Stimulated activated CD8-positive, alpha-beta memory T cell treated with anti-CD3 and anti-CD28 coated beads, Interleukin-15, amount 100 ng/mL, for 24 hours (primary cell): ENCODE measurements around the gene SHE.

Experiments used
- DNase-seq: peaks from one replicate; pipeline ENCODE4 v3.0.0-alpha.2; 2020; ENCODE audit warnings: low read depth

Gene SHE

DNA sequence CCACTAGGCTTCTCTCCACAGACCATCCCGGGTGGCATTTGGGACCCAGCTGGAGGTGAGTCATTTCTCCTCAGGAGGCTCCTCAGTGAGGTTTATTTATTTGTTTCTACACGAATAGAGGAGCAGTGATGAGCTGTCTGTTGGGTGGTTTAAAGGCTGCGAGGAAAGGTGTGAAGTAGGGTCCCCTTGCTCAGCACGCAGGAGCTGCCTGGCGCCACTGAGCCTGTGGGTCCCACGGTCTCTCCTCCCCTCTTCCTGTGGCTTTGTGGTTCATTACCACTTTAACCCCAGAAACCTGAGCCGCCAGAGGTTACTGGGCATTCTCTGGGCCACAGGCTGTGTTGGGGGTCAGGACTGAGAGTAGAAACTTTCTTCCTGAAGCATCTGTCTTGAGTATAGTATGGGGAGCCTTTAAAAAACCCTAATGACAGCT, 57.2 kb downstream of the SHE start:
- no peak for DNase-seq

DNA sequence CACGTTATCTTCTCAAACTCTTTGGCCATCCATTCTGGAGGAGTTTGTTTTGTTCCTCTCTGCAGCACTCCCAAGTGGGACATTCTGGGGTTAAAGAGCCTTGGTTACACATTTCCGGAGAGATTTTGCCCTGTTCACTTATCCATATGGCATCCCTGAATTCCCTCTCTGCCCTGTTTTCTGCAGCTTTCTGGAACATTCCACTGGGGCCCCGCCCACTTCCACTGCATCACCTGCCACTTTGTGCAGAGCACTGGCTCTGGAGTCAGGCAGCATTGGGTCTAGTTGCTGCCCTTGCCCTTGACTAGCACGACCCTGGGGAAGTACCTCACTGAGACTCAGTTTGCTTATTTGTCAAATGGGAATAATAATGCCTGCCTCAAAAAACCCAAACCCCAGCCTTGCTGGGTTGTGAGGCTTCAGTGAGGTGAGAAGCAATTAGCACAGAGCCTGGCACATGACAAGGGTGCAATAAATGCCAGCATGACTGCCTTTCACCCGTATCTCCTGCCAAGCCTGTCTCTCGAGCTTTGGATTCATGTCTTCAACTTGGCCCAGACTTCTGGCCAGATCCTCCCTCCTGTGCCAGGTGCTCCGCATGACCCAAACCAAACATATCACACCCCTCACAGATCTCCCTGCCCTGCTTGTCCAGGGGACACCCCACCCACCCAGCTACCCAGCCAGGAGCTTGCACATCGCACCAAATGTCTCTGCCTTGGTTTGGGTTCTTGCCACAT, 58.8 kb downstream of the SHE start:
- DNase-seq = no peak

DNA sequence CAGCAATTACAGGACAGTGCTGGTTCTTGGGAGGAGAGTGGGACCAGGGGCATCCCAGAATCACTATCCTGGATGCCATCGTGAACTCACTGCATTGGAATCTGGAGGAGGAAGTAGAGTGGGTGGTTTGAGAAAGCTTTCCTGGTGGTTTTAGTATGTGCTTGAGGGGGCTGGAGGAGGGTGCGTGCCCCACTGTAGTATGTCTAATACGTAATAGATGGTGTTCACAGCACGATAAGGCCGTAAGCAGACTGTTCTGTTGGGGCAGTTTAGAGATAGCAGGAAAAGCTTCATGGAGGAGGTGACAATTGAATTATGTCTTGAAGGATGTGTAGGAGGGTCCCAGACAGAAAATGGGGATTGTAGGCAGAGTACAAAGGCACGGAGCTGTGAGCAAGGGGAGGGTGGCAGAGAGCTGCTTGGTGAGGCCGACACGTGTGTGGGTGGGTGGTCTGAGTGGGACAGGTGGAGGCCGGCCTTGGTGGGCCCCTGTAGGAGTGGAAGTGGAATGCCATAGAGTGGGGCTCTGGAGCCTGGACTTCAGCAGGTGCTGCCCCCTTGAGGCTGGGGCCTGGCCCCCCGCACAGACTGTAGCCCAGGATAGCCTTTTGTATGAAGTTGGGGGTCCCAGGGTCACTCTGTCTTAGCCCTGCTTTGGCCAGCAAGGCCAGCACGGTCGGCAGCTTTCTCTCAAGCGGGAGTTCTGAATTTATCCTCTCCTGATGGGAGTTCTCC, 60.0 kb downstream of the SHE start:
- DNase-seq = no peak

DNA sequence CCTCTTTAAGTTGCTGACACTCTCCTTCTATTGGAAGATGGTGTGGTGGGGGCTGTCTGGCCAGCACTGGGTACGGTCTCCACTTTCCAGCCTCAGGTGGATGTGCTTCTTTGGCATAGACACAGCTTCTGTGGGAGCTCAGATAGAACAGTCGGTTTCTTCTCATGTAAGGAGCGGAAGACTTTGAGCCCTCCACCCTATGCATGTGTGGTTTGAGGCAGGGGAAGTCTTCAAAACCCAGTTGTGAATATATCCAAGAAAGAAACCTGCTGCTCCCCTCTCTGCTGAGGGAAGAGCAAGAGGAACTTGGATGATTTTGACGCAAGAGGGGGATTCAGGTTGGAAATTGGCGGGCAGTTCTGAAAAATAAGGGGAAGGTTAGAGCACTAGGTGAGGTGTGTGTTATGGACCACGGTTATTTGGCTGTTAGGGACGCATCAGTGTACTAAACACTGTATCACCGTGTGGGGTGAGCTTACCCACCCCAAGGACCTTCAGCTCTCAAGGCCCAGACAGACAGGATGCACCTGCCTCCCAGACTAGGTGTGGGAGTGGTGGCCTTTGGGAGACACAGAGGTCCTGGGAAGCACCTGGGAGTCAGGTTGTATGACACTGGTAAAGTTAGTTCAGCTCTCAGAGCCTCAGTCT, 60.8 kb downstream of the SHE start:
- no peak for DNase-seq

DNA sequence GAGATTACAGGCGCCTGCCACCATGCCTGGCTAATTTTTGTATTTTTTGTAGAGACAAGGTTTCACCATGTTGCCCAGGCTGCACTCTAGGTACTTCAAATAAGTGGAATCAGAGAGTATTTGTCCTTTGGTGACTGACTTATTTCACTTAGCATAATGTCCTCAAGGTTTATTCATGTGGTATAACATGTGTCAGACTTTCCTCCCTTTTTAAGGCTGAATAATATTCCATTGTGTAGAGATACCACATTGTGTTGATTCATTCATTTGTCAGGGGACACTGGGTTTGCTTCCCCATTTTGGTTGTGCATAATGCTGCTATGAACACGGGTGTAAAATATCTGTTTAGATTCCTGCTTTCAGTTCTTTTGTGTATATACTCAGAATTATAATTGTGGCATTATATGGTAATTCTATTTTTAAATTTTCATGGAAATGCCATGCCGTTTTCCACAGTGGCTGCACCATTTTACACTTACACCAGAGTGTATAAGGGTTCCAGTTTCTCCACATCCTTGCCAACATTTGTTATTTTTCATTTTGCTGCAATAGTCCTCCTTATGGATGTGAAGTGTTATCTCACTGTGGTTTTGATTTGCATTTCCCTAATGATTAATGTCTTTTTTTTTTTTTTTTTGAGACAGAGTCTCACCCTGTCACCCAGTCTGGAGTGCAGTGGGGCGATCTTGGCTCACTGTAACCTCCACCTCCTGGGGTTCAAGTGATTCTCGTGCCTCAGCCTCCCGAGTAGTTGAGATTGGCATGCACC, 62.0 kb downstream of the SHE start:
- DNase-seq = no peak

DNA sequence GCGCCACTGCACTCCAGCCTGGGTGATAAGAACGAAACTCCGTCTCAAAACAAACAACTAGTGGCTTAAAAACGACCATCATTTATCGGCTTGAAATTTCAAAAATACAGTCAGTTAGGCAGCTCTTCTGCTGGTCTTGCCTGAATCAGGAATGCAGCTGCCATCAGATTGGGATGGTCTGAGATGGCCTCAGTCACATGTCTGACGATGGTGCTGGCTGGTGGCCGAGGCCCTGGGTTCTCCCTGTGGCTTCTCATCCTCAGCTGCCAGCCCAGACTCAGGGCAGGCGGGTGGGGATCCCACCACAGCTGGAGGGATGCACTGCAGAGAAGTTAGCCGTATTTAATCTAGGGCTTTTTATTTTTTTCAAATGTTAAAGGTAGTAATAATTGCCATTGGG, 65.8 kb downstream of the SHE start:
- DNase-seq = no peak

DNA sequence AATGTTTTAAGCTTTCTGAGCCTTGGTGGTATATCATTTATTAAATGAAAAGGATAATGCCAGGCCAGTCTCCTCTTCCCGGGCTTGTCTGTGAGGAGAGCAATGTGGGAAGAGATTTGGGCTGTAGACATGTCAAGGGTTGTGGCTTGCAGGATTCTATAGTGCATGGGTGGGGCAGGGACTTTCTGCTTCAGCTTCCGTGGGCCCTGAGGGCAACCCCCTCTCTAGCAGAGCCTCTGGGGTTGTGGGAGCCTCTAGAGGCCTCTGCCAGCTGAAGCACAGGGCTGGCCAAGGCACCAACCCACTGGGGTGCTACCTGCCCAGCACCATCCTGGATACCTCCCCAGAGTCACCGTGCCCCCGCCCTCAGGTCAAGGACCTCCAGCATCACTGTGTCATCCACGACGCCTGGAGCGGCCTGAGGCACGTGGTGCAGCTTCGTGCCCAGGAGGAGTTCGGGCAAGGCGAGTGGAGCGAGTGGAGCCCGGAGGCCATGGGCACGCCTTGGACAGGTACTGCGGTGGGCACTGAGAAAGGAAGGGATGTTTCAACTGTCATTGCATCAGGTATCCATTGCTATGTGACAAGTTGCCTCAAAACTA, 66.5 kb downstream of the SHE start:
- DNase-seq = no peak

DNA sequence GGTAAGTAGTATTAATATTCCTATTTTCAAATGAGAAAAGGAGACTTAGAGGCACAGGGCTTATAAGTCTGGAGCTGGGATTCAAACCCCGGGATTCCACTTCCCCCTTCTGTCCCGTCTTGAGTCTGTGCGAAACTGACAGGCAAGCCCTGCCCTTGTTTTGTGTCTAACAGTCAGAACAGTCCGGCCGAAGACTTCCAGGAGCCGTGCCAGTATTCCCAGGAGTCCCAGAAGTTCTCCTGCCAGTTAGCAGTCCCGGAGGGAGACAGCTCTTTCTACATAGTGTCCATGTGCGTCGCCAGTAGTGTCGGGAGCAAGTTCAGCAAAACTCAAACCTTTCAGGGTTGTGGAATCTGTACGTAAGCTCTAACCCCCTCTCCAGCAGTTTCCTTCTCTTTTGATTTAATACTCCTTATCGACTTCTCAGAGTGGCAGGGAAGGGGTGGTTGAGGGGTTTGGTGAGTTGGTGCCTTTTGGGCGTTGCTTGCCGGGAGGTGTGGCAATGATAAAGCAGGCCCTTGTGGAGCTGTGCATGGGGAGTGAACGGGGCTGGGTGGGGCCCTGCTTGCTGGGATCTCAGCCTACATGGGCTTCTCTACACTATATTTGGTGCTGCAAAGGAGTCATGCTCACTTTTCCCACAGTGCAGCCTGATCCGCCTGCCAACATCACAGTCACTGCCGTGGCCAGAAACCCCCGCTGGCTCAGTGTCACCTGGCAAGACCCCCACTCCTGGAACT, 67.7 kb downstream of the SHE start:
- DNase-seq = no peak

DNA sequence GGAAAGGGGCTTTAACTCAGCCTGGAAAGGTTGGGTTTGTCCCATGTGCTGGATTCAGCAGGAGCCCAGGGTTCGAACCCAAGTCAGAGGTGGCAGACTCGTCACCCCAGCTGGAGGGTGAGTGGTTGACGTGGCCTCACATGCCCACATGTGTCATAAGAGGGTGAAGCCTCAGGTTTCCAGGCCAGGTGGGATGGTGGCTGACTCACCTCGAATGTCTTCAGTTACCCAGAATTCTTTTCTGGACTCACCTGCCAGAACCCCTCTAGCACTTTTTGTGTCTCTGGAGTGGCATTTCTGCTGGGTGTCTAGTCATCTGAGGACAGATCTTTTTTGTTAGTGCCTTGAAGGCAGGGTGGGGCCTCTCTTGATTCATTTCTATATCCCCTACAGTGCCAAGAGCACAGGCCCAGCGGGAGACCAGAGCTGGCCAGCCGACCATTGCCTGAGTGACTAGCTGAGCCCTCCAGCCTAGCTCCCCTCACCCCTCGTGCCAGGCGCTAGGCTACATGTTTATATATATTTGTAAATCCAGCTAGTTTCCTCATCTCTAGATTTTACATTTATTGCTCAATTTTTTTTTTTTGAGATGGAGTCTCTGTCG, 68.9 kb downstream of the SHE start:
- DNase-seq = no peak

DNA sequence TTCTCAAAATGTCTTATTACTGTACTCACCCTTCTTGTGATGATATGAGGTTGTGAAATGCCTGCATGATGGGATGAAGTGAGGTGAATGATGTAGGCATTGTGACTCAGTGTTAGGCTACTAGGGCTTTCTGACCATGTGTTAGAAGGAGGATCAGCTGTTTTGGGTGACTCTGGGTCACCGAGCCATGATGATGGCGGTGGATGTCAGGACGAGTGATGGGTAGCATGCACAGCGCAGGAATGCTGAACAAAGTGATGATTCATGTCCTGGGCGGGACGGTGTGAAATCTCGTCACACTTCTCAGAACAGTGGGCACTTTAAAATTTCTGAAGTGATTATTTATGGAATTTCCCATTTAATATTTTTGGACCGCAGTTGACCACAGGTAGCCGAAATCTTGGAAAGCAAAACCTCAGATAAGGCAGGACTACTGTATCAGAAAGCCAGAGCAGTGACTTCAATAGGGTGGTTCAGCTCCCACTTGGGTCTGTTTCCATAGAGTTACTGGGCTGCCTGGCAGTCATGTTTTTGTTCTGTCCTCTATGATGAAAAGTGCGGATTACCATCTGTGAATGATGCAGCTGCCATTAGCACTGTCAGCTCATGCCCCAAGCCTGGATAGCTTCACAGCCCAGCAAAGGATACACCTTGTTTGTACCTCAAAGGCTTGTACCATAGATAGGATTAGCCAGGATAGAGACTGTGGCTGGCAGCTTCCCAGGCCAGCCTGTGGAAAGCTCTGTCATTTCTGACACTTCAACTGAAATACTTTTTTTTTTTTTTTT, 70.4 kb downstream of the SHE start:
- DNase-seq = no peak

DNA sequence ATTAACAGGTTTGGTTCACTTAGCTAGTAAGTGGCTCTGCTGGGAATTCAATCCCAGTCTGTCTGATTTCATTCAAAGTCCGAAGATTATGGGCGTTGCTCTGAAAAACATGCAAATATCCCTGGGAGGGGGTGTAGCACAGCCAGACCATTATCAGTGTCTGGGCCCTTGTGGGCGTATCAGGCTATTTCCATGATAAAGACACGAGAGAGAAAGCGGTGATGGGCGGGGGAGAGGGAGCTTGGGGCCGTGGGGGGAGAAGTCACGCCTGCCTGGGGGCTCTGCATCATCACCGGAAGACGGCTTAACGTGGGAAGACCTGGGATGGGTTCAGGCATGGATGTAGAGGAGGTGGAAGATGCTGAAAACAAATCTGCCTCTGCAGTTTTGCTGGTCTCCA, 71.3 kb downstream of the SHE start:
- no peak for DNase-seq

DNA sequence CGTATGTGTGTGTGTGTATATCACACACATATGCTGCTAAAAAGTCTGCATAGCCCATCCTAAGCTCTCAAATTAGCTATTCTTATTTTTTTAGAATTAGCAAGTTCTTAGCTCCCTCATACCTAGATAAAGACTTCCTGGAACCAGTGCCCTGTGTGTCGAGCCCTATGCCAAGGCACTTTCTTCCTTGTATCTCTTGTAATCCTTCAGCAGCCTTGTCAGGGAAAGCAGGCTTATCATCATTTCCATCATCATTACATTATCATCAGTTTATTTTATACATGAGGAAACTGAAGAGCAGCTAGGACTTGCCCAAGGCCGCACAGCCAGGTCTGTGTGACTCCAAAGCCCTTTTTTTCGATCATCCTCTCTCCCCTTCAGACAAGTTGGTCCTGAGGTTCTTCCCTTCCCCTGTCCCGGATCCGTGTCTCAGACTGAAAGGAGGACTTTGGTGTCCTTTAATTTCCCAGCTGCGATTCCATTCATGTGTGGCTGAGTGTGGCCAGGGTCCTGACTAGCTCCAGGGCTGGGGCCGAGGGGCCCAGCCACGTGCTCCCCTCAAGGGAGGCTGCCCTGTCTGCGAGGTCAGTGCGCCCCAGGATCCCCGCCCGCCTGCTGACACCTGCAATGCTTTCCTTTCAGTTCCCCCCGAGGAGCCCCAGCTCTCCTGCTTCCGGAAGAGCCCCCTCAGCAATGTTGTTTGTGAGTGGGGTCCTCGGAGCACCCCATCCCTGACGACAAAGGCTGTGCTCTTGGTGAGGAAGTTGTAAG, 72.2 kb downstream of the SHE start:
- DNase-seq = no peak
